Keratinocyte (primary cell): ENCODE data around the gene SSPN.

Experiments used
- CTCF ChIP-seq, 3 experiments: IDR thresholded peaks in 1 of 3; conservative IDR thresholded peaks in 1 of 3; optimal IDR thresholded peaks in 1 of 3; 2 replicates in 2 of 3; 3 replicates in 1 of 3; pipeline versions ENCODE3 to v1.5.1; 2011; ENCODE audit warnings: low read length in 3 of 3, mild to moderate bottlenecking in 3 of 3, moderate library complexity in 2 of 3, control low read depth in 1 of 3, inconsistent platforms in 1 of 3; ENCODE audit not compliant: insufficient read depth in 2 of 3; ENCODE audit errors: extremely low read depth in 1 of 3
- EZH2 ChIP-seq: IDR thresholded peaks from one replicate; pipeline ENCODE4 v1.6.1; 2012; ENCODE audit warnings: inconsistent platforms, mild to moderate bottlenecking, low read length, moderate library complexity

GRCh38 chr12:26278266-26278665 is 82.9 kb downstream of the SSPN start:
- no peak for TF ChIP-seq CTCF (optimal IDR thresholded peaks at IDR 0.05 in 1 of 3, IDR thresholded peaks at IDR 0.05 in 1 of 3, conservative IDR thresholded peaks at IDR 0.05 in 1 of 3; ENCODE audit: extremely low read depth in 1 of 3, insufficient read depth in 2 of 3, low read length in 3 of 3)
- no peak for TF ChIP-seq EZH2
